GM12864 (cell line): ENCODE measurements around the gene SLC29A4.
"Not testable (repeated sequence)": the region's sequence is repeated elsewhere in the genome, so short reads cannot be mapped to it uniquely, and the experiment has no call there.

Experiments
- DNase-seq: peaks from one replicate; pipeline ENCODE4 v3.0.0-alpha.2; 2011; ENCODE audit warnings: low read depth
- H3K4me3 ChIP-seq: 2 replicates; pipeline ENCODE4 v1.5.1; 2011; ENCODE audit warnings: mild to moderate bottlenecking, low read depth, low read length, control low read depth
- TF ChIP-seq, protein P1 (sequence below): IDR thresholded peaks from 2 replicates; pipeline ENCODE4 v1.5.1; 2011; ENCODE audit warnings: low read depth, mild to moderate bottlenecking, moderate library complexity, low read length, control low read depth, inconsistent platforms; ENCODE audit errors: missing control alignments

SLC29A4 gene

DNA sequence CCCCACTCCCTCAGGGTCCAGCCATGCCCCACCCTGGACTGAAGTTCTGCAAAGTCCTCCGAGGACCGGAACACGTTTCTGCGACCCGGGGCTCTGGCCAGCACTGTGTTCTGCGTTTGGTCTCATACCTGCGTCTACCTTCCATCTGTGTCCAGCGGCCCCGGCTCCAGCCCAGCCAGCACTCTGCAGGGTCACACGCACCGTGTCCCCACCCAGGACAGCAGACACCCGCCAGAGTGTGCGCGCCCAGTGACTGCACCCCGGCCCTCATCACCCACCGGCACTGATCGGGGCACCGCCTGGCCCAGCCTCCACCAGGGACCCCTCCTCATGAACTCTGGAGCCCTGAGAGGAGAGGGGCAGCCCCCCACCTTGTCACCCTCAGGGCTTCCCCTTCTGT lies 20.3 kb downstream of the SLC29A4 start:
- no peak for DNase-seq
- H3K4me3 ChIP-seq: no peak overlapping the region
- TF ChIP-seq, protein P1, sequence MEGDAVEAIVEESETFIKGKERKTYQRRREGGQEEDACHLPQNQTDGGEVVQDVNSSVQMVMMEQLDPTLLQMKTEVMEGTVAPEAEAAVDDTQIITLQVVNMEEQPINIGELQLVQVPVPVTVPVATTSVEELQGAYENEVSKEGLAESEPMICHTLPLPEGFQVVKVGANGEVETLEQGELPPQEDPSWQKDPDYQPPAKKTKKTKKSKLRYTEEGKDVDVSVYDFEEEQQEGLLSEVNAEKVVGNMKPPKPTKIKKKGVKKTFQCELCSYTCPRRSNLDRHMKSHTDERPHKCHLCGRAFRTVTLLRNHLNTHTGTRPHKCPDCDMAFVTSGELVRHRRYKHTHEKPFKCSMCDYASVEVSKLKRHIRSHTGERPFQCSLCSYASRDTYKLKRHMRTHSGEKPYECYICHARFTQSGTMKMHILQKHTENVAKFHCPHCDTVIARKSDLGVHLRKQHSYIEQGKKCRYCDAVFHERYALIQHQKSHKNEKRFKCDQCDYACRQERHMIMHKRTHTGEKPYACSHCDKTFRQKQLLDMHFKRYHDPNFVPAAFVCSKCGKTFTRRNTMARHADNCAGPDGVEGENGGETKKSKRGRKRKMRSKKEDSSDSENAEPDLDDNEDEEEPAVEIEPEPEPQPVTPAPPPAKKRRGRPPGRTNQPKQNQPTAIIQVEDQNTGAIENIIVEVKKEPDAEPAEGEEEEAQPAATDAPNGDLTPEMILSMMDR: no peak

DNA sequence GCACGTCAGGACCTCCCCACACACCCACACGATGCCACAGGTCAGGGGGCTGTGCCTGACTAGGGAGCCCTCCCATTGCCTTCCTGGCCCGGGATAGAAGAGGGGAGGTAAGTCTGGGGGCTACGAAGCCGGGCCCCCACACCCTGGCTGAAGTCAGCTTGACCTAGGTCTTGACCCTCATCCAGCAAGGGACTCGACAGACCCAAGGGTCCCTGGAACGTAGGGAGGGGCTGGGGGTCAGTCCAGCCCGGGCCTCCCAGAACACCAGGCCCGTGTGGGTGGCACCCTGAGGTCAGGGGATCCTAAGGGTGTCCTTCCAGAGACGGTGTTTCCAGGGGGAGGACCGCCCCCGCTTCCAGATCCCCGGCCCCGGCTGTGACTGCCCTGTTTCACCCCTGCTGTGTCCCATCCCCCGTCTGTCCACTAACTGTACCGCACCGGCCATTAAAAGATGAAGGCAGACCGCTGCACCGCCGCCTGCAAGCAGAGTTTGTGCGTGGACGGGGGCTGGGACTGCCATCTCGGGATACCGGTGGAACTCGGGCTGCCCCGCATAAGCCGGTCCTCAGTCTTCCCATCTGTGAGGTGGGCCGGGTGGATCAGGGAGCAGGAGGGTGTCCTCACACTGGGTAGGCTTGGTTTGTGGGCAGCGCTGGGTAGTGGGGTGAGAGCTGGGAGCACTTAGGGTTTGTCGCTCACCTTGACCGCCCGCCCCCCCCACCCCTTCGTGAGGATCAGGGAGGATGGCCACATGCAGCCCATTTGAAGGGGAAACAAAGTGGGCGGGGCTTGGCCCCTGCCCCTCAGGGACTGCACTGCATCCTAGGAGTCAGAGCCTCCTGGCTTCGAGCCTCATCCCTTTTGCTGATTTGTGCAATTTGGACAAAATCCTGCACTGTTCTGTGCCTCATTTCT lies 21.1 kb downstream of the SLC29A4 start:
- no peak overlapping the region for H3K4me3 ChIP-seq
- TF ChIP-seq, protein P1: no peak
- no peak for DNase-seq

DNA sequence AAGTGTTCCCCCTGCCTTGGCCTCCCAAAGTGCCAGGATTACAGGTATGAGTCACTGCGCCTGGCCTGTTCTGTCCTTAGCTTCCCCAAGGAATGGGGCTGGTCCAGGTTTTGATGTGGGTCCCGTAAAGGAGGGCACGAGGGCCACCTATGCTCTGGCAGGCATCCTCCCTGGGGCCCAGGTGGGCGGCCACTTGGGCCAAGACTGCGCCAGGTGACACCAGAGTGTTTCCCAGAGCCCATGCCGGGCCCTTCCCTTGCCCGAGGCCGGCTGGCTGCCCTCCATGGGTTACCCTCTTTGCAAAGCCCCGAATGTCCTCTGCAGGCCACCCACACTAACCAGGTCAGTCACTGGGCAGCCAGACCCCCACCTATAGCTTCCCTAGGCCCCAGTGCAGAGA lies 22.3 kb downstream of the SLC29A4 start:
- DNase-seq, H3K4me3 ChIP-seq: not testable (repeated sequence)

DNA sequence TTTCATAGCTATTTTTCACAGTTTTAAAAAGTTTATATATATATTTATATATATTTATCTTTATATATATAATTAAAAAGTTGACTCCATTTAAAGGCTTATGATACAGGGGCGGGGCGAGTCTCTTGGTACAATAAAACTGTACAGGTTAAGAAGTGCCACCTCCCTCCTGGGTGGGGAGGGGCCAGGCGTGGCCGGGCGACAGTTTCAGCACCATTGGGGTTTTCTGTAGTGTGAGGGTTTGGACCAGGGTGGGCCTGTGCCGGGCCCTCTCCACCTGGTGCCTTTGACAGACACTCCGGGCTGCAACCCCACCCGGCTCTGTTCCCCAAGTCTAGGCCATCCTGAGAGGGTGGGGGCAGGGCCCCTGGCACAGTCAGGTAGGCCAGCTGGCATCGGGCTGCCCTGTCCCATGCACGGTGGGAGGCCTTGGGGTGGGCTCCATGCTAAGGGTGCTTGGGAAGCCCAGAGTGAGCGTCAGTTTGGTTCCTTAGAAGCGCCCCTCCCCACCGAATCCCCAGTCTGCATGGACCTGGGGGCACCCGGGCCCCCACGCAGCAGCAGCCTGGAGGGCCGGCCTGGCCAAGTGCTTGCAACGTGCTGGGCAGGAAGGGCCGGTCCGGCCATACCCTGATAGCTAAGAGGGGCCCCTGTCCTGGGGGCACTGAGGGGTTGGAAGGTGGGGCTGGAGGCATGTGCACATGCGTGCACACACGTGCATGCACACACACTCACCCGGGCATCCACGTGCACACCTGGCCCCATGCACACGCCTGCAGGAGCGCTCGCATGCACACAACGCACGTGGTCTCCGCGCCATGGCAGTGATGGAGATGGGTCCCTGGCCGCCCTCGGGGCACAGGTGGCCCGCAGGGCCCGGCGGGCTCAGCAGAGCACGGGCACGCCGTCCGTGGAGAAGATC lies 24.7 kb downstream of the SLC29A4 start:
- DNase-seq, H3K4me3 ChIP-seq: not testable (repeated sequence)

DNA sequence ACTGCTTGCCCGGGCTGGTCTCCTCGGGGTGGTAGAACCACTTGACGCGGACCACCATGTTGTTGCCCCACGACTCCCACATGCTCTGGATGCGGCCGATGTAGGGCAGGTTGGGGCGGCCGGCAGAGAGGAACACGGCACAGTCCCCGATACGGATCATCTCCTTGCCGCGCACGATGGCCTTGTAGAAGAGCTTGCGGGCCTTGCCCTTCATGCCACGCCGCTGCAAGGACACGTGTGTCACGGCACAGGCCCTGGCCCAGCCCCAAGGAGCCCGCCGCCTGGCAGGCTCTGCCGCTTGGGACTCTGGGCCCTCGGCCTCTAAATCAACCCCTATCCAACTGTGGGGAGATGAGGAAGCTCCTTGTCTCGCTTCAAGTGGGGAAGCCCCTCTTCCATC lies 26.4 kb downstream of the SLC29A4 start:
- TF ChIP-seq, protein P1: no peak
- no peak overlapping the region for H3K4me3 ChIP-seq
- no peak for DNase-seq

DNA sequence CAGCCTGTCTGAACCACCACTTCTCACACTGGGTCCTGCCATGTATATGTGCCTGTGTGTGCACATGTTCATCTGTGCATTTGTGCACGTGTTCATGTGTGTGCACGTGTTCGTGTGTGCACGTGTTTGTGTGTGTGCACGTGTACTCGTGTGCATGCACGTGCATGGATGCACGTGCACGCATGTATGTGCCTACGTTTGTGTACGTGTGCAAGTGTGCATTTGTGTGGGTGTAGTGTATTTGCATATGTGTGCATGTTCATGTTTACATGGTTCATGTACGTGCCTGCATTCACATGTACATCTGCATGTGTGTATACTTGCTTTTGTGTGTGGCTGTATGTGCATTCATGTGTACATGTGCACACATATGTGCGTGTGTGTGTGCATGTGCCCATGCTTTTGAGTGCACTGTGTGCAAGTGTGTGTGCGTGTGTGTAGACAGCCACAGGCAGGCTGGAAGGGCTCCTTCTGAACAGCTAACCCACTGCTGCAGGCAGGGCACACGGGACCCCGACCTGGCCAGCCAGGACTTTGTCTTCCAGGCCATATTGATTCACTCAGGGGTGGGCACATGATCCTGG lies 28.2 kb downstream of the SLC29A4 start:
- TF ChIP-seq, protein P1: no peak
- no peak overlapping the region for H3K4me3 ChIP-seq
- no peak for DNase-seq

DNA sequence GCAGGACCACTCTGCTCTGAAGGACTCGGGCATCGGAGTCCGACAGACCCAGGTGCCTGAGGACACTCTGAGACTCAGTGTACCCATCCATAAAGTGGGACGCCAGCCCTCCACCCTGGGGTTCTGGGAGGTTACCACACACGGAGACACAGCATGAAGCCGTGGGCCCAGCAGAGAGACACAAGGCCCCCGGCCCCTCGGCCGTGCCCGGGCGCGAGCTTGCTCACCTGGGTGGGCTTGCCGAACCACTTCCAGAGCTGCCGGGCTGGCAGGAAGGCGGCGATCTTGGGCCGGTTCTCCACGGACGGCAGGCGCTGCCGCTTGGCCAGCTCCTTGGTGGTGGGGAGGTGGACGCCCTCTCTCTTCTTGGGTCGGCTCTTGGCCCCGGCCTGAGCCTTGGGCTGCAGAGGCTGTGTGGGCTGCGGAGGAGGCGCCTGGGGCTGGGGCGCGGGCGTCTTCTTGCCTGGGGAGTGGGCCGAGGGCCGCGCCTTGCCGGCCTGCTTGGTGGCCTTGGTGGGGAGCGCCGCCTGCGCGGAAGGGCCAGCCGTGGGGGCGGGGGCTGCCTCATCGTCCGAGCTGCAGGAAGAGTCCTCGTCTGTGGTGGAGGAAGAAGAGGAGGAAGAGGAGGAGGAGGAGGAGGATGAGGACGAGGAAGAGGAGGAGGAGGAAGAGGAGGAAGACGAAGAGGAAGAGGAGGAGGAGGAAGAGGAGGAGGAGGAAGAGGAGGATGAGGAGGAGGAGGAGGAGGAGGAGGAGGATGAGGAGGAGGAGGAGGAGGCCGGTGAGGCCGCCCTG lies 29.7 kb downstream of the SLC29A4 start:
- not testable (repeated sequence) for DNase-seq, H3K4me3 ChIP-seq

DNA sequence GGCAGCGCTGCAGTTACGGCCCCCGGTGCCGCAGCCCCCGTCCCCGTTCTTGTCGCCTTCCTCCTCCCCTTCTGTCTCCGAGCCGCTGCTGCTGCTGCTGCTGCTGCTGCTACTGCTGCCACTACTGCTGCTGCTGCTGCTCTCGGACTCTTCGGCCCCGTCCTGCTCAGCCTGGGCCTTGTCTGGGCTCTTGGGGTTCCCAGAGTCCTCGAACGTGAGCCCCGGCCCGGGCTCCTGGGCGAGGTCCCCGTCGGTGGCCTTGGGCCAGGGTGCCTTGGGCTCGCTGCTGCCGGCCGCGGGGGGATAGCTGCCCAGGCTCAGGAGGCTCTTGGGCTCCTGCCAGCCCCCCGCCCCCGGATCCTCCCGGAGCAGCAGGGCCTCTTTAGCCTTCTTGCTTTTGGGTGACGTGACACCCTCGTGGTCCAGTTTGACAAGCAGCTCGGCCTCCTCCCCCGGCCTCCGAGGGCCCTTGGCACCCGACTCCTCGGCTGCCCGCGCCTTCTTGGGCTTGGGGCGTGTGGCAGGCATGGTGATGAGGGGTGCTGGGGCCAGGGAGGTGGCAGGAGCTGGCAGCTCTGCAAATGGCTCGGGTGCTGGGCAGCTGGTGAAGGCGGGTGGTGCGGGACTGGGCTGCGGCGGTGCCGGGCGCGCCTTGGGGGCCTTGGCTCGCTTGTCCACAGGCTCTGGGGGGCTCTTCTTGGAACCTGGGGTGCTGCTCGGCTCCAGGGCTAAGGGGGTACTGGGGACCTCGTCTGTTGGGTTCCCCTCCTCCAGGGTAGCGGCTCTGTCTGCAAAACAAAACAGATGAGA lies 30.5 kb downstream of the SLC29A4 start:
- not testable (repeated sequence) for H3K4me3 ChIP-seq, DNase-seq
